HepG2 (cell line): ENCODE results near the gene CDH22. TPM values are rescaled to one million over a fixed set of nuclear protein-coding genes. Genes with fewer than 3 reads are reported as not detected.

Experiments
- ERF ChIP-seq: IDR thresholded peaks from 2 replicates; pipeline ENCODE4 v1.6.1; 2018; ENCODE audit warnings: missing biosample characterization, missing genetic modification reagents
- FIP1L1 ChIP-seq: fragments of 200-400 bp; formaldehyde crosslinking; IDR thresholded peaks from 2 replicates; pipeline ENCODE4 v1.6.1; 2018; ENCODE audit warnings: low read depth, mild to moderate bottlenecking, low read length, moderate library complexity, borderline replicate concordance; ENCODE audit not compliant: insufficient read depth
- FOXO1 ChIP-seq: sonication (generic); formaldehyde crosslinking; IDR thresholded peaks from 2 replicates; pipeline ENCODE4 v1.4.0; 2020; ENCODE audit warnings: missing genetic modification reagents
- GLMP ChIP-seq: sonication (generic); formaldehyde crosslinking; IDR thresholded peaks from 2 replicates; pipeline ENCODE4 v1.9.0; 2021; ENCODE audit warnings: missing genetic modification reagents, mild to moderate bottlenecking, borderline replicate concordance
- KAT8 ChIP-seq: IDR thresholded peaks from 2 replicates; pipeline ENCODE4 v1.6.1; 2016; ENCODE audit warnings: missing genetic modification reagents, missing compliant biosample characterization
- MIXL1 ChIP-seq: IDR thresholded peaks from 2 replicates; pipeline ENCODE4 v1.6.1; 2016
- MXD4 ChIP-seq: IDR thresholded peaks from 2 replicates; pipeline ENCODE4 v1.6.1; 2016; ENCODE audit warnings: mild to moderate bottlenecking, missing biosample characterization, missing genetic modification reagents
- NCOA2 ChIP-seq: sonication (generic); formaldehyde crosslinking; IDR thresholded peaks from 2 replicates; pipeline ENCODE4 v1.8.0; 2022; ENCODE audit warnings: inconsistent platforms
- NR0B2 ChIP-seq: sonication (generic); formaldehyde crosslinking; IDR thresholded peaks from 2 replicates; pipeline ENCODE4 v1.4.0; 2020; ENCODE audit warnings: mild to moderate bottlenecking, missing genetic modification reagents
- NR2F6 ChIP-seq, 2 experiments: IDR thresholded peaks; 2 replicates each; pipeline ENCODE4 v1.6.1; 2016; ENCODE audit warnings: antibody characterized with exemption in 1 of 2, mild to moderate bottlenecking in 1 of 2
- RXRB ChIP-seq: IDR thresholded peaks from 2 replicates; pipeline ENCODE4 v1.6.1; 2016; ENCODE audit warnings: borderline replicate concordance, missing genetic modification reagents, missing compliant biosample characterization
- SMAD3 ChIP-seq: sonication (generic); formaldehyde crosslinking; IDR thresholded peaks from 2 replicates; pipeline ENCODE4 v1.4.0; 2020; ENCODE audit warnings: missing genetic modification reagents
- ZBTB10 ChIP-seq: sonication (generic); formaldehyde crosslinking; IDR thresholded peaks from 2 replicates; pipeline ENCODE4 v1.4.0; 2020; ENCODE audit warnings: missing genetic modification reagents, borderline replicate concordance
- ZBTB44 ChIP-seq: sonication (generic); formaldehyde crosslinking; IDR thresholded peaks from 2 replicates; pipeline ENCODE4 v1.4.0; 2020; ENCODE audit warnings: missing genetic modification reagents
- ZMAT3 ChIP-seq: sonication (generic); formaldehyde crosslinking; conservative IDR thresholded peaks from 2 replicates; pipeline ENCODE4 v1.7.0; 2021; ENCODE audit warnings: missing genetic modification reagents
- ZNF30 ChIP-seq: sonication (generic); formaldehyde crosslinking; IDR thresholded peaks from 2 replicates; pipeline ENCODE4 v1.5.0; 2020; ENCODE audit warnings: mild to moderate bottlenecking, missing genetic modification reagents
- ZNF33A ChIP-seq: sonication (generic); formaldehyde crosslinking; IDR thresholded peaks from 2 replicates; pipeline ENCODE4 v1.5.1; 2020; ENCODE audit warnings: missing genetic modification reagents, mild to moderate bottlenecking, moderate library complexity, borderline replicate concordance
- ZNF468 ChIP-seq: sonication (generic); formaldehyde crosslinking; IDR thresholded peaks from 2 replicates; pipeline ENCODE4 v1.8.0; 2022; ENCODE audit warnings: mild to moderate bottlenecking, moderate library complexity, missing genetic modification reagents
- ZNF530 ChIP-seq: sonication (generic); formaldehyde crosslinking; IDR thresholded peaks from 2 replicates; pipeline ENCODE4 v1.5.0; 2020; ENCODE audit warnings: low read depth, mild to moderate bottlenecking, missing genetic modification reagents
- ZNF564 ChIP-seq: sonication (generic); formaldehyde crosslinking; IDR thresholded peaks from 2 replicates; pipeline ENCODE4 v1.8.1; 2023; ENCODE audit warnings: mild to moderate bottlenecking, missing genetic modification reagents
- ZNF607 ChIP-seq: sonication (generic); formaldehyde crosslinking; IDR thresholded peaks from 2 replicates; pipeline ENCODE4 v1.5.1; 2020; ENCODE audit warnings: missing genetic modification reagents, mild to moderate bottlenecking, borderline replicate concordance
- ZNF710 ChIP-seq: sonication (generic); formaldehyde crosslinking; IDR thresholded peaks from 2 replicates; pipeline ENCODE4 v1.5.0; 2020; ENCODE audit warnings: mild to moderate bottlenecking, missing genetic modification reagents, borderline replicate concordance
- polyA plus RNA-seq, 8 experiments: library from polyadenylated mRNA; depleted of rRNA in 3 of 8; stranded (reverse) in 7 of 8; unstranded in 1 of 8; fragments of >200 nt; fragmentation: Illumina TruSeq in 4 of 8; extraction: Trizol in 4 of 8; gene quantifications; 2 replicates each; pipeline versions ENCODE4 v1.2.1 to v1.2.3, GENCODE V29; 2011 to 2016; ENCODE audit warnings: low read depth in 4 of 8, missing spikeins in 1 of 8, mixed read lengths in 1 of 8; ENCODE audit not compliant: insufficient read depth in 1 of 8
- total RNA-seq, 5 experiments: library from RNA; depleted of rRNA; stranded (reverse); fragments of >200 nt; fragmentation: Illumina TruSeq; extraction: Trizol; gene quantifications; 2 replicates each; pipeline ENCODE4 v1.2.3, GENCODE V29; 2016; ENCODE audit warnings: low read depth in 1 of 5

Gene CDH22
- total and polyA plus RNA-seq, 2 of the 13 experiments (the other 11 are each of a cell fraction or from before 2014, with no cell fraction given): not detected

GRCh38 chr20:46230801-46231282 is 77.5 kb downstream of the CDH22 start (continued):
- no peak for TF ChIP-seq GLMP
- TF ChIP-seq ZBTB44 (CRISPR knock-in tag): peak; percentile 91; the same call in 1 of the 2 replicates
- TF ChIP-seq FOXO1: 0 out of 2 replicates have a peak, but pooled peaks have one; percentile 27
- TF ChIP-seq KAT8 (CRISPR knock-in tag): peak; percentile 25; the same call in 1 of the 2 replicates
- peak; percentile 65 for TF ChIP-seq ZNF607 (CRISPR knock-in tag)
- TF ChIP-seq ZBTB10 (CRISPR knock-in tag): no peak
- TF ChIP-seq FIP1L1: no peak
- peak; percentile 37; the same call in 1 of the 2 replicates for TF ChIP-seq ZNF564 (CRISPR knock-in tag)
- 0 out of 2 replicates have a peak, but pooled peaks have one; percentile 81 for TF ChIP-seq ZNF530 (CRISPR knock-in tag)
- TF ChIP-seq SMAD3: peak; percentile 80; the same call in 1 of the 2 replicates
- TF ChIP-seq NR0B2 (CRISPR knock-in tag): peak; percentile 66; the same call in 1 of the 2 replicates
- peak; percentile 86 for TF ChIP-seq ZMAT3 (CRISPR knock-in tag)
- TF ChIP-seq MXD4 (CRISPR knock-in tag): peak; percentile 81; the same call in 1 of the 2 replicates
- TF ChIP-seq ZNF33A (CRISPR knock-in tag): no peak
- TF ChIP-seq ZNF710 (CRISPR knock-in tag): no peak
- peak; percentile 48; the same call in 1 of the 2 replicates for TF ChIP-seq RXRB
- no peak for TF ChIP-seq NR2F6 (IDR thresholded peaks at IDR 0.05)
- TF ChIP-seq NR2F6 (CRISPR knock-in tag; IDR thresholded peaks at IDR 0.05): peak; percentile 52
- 0 out of 2 replicates have a peak, but pooled peaks have one; percentile 61 for TF ChIP-seq ZNF468 (CRISPR knock-in tag)
- peak; percentile 43; the same call in 1 of the 2 replicates for TF ChIP-seq NCOA2
- TF ChIP-seq MIXL1 (CRISPR knock-in tag): peak; percentile 57; the same call in 1 of the 2 replicates
- no peak for TF ChIP-seq ZNF30
- peak; percentile 73; the same call in 1 of the 2 replicates for TF ChIP-seq ERF
